Epithelial cell of prostate (primary cell): Measurements from ENCODE around the gene TMCC2.
"Not testable (repeated sequence)": the region's sequence is repeated elsewhere in the genome, so short reads cannot be mapped to it uniquely, and the experiment has no call there.

ENCODE experiments used
- DNase-seq: peaks from one replicate; pipeline ENCODE4 v3.0.0-alpha.2; 2011; ENCODE audit warnings: low read depth, low spot score
- H3K27ac ChIP-seq: fragments of 450-650 bp; 2 replicates; pipeline ENCODE4 v1.5.1; 2017; ENCODE audit warnings: mild to moderate bottlenecking

The TMCC2 gene

DNA sequence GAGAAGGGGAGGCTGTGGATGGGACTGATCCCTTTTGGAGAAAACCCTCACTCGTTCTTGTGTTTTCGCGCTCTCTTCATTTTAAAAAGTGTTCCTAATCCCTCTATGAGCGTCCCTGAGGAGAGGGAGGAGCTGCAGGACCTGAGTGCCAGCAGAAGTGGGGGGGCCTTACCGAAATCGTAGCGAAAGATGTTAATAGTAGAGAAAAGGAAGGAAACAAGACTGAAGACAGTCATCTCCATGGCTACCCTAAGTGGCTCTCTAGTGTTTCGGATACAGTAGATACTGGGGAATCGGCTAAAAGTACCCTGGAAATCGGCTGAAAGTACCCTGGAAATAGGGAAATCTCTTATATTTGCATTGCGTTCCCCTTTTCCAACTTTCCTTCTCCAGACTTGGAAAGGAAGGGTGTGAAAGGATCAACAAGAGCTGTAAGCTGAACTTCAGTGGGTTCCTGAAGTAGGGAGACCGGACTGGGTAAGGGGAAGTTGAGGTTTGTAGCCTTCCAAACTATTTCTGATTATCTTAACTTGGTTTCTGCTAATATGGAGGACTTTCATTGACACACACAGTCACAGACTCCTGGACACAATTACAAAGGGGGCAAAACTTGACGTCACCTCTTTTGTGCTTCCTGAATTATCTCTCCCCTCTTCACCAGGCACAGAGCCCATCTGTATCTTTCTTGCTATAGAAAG is 15.8 kb upstream of the TMCC2 start:
- DNase-seq: no peak
- peak overlapping the region; percentile 71 for H3K27ac ChIP-seq

DNA sequence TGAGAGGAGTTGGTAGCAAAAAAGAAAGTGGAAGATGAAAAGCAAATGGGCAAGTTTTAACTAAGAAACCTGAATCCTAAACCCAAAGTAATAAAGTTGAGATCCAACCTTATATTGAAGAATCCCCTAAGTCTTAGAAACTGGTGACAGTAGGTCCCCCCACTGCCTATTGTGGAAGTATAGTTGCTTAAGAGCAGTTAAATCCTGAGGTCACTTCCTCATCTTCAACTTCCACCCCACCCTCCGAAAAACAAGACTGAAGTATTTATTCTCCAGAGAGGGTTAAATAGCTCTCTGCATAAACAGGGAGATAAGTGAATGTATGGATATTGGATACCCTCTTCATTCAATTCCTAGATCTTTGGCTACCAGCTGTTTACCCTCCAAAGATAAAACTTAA is 13.0 kb upstream of the TMCC2 start:
- DNase-seq: no peak
- no peak overlapping the region for H3K27ac ChIP-seq

DNA sequence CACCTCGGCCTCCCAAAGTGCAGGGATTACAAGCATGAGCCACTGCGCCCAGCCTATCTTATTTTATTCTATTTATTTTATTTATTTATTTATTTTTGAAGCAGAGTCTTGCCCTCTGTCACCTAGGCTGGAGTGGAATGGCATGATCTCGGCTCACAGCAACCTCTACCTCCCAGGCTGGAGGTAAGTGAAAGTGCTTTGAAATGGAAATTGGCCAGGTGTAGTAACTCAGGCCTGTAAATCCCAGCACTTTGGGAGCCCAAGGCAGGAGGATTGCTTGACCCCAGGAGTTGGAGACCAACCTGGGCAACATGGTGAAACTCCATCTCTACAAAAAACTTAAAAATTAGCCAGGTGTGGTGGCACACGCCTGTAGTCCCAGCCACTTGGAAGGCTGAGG is 11.2 kb upstream of the TMCC2 start:
- DNase-seq: no peak
- no peak overlapping the region for H3K27ac ChIP-seq

DNA sequence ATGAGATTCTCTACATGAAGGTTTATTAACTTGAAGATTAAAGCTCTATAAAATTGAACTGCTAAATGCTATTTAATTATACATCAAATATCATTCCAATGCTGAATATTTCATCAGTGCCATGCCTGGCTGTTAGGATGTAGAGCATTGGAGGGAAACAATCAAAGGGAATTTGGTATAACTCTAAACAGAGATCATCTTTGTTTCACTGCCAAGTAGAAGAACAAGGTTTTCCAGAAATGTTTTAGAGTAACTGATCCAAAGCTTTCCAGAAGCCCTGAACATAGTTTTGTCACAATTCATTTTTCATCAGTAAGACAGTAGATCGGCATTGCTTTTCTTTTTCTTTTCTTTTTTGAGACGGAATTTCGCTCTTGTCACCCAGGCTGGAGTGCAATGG is 10.3 kb upstream of the TMCC2 start:
- no peak for DNase-seq
- H3K27ac ChIP-seq: no peak overlapping the region

DNA sequence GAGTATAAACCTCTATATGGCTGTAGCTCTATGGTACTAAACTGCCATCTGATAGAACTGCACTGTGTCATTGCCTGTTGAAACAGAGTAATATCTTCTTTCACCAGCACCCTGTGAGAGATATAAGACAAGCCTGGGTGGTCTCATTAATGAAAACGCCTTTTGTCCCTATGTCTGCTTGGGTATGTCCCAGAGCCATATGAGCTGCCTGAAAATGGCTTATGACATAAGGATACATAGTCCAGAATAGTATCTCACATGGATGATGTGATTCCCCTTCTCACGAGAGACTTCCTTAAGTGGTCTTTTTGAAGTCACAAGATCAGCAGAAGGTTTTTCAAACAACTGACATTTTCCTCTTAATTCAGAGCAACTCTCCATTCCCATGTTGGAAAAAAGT is 7.3 kb upstream of the TMCC2 start:
- H3K27ac ChIP-seq: no peak overlapping the region
- DNase-seq: no peak

DNA sequence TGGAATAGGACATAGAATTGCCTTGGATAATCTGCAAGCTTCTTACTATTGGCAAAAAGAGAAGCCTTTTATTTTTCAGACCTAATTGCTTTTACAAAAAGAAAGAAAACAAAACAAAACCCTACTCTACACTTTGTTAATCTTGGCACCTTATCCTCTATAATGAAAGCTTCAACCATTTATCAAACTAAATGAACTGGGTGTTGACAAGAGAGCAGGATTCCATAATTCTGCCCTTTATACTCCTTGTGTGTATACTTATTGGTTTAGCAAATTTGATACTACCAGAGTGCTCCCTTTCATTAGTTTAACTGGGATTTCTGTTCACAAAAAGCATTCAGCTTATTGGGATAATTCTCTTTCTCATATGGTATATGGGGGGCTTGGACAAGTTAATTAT is 3.0 kb upstream of the TMCC2 start:
- DNase-seq: no peak
- no peak overlapping the region for H3K27ac ChIP-seq

DNA sequence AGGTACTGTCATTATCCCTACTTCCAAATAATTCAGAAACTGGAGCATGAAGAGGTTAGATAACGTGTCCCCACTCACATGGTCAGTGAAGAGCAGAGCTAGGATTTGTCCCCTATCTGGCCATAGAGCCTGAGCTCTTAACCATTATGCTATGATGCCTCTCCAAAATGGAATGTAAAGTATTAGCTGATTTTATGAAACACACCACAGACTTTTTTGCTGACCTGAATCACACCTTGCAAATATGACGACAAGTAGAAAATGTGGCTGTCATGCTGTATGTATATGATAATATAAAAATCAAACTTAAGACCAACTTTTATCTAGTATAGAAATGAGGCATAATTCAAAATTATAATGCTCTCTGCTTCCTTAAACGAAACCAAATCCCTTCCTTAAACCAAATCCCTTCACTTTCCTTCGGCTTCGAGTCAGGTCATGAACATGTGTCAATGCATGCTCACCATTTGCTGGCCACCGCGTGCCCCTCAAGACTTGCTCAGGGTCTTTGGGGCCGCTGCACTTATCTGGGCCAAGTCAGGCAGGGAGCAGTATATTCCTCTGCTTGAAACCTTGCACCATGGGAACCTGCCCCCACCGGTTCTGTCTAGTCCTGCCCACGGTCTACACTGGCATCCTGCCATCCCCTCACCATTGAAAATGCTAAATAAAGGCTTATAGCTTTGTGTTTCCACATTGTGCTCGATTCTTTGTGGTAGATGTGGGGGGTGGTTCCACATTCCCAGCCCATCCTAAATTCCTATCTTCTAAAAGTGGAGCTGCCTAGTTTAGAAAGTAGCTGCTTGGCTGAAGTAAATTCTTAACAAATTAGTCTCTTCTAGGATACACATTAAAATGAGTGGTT is 1.6 kb upstream of the TMCC2 start:
- peak overlapping the region; percentile 51 for H3K27ac ChIP-seq
- peak; percentile 20 for DNase-seq

DNA sequence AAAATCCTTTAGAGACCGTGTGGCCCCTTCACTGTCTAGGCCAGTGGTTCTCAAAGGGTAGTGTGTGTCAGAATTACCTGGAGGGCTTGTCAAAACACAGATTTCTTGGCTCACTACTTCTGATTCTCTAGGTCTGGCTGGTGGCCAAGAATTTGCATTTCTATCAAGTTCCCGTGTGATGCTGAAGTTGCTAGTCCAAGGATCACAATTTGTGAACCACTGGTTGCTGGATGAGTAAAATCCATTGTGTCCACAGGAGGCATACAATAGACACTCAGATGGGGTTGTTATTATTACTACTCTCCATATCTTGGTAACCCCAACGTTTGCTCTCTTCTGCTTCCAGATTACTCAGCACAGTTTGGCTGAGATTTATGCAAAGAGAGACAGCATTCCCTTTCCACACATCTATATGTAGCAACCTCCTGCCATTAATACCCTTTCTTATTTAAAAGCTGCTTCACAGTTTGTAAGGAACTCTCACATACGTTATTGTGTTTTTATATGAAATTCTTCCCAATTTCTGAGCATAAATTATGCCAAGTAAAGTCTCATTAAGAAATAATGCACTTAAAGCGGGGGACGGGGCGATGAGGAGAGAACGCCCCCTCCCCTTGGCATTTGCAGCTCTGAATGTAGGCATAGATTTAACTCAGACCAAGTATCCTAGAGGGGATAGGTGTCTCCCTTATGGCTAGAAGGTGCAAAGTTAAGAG is 720 bp upstream of the TMCC2 start:
- H3K27ac ChIP-seq: peak overlapping the region; percentile 51
- peak; percentile 76 for DNase-seq

DNA sequence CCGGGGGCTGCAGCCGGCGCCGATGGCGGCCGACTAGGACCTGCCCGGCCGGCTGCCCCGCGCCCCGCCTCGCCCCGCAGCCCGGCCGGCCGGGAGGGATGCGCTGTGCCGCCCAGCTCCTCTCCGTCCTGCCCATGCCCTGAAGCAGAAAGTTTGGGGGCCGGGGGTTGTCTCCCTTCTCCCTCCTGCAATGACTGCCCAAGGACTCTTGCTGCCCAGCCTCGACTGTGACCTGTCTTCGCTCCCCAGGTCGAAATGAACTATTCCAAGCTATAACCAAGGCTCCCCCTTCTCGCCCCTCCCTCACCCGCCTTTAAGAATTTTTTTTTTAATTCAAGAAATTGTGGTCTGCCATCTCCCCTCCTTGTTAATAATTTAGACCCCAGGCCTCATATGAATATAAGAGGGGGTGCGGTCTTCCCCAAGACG is 361 bp downstream of the TMCC2 start:
- DNase-seq: no peak
- H3K27ac ChIP-seq: no peak overlapping the region

DNA sequence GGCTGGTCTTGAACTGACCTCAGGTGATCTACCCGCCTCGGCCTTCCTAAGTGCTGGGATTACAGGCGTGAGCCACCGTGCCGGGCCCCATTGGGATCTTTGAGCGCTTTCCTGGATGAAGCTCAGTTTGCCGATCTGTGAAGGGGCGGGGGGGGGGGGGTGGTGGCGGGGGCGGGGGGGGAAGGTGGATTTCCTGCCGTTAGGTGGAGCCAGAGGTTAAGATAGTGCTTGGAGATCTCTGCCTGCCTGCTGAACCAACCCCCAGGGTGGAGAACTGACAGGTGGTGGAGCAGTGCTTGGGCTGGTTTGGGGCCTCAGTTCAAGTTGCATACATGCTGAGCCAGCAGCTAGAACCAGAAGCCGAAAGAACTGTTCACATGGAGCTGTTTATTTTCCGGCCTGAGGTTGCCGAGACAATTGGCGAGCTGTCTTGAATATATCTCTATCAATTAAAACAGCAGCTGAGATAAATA is 1.7 kb downstream of the TMCC2 start:
- peak; percentile 27 for DNase-seq
- H3K27ac ChIP-seq: no peak overlapping the region

DNA sequence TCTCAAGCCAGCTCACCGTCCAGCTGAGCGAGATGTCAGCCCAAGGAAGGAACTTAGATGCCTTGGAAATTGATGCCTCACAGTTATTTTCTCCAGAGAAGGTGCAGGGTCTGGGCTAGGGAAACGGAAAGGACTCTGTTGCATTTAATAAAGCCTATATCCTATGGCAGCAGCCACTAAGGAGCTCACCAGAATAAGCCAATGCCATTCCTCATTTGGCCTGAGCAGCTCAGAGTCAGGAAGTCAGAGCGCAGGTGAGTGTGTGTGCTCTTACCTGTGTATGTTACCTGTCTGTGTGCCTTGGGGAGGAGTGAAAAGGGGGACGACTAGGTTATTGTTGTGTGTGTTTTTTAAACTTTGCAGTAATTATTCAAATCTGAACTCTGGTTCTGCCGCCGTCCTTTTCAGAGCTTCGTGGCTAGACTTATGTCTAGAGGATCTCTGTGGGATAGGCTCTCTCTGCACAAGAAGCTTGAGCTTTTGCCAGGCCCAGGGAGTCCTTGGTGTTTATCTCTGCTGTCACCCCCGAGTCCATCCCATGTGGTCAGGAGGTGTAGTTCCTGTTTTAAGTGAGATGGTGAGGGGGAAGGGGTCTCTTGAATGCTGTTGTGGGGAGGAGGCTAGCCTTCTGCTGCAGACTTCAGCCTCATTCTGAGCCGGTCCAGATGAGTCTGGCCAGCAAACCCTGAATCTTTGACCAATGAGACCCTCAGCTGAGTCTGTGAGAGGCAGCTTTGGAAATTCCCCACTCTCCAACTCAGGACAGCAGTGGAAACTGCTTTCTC is 2.4 kb downstream of the TMCC2 start:
- DNase-seq: no peak
- no peak overlapping the region for H3K27ac ChIP-seq

DNA sequence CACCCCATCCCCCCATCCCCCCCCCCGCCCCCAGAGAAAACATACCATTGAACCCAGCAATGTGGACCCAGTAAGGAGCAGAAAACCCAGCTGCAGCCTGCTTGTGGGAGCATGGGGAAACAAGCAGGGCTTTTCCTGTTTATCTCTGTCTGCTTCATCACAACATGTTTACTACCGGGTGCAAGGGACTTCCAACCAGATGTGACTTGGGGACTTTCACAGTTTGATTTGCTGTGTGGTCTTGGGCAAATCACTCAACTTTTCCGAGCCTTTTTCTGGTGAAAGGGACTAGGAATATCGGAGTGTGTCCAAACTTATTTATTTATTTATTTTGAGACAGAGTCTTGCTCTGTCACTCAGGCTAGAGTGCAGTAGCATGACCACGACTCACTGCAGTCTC is 3.2 kb downstream of the TMCC2 start:
- no peak for DNase-seq

DNA sequence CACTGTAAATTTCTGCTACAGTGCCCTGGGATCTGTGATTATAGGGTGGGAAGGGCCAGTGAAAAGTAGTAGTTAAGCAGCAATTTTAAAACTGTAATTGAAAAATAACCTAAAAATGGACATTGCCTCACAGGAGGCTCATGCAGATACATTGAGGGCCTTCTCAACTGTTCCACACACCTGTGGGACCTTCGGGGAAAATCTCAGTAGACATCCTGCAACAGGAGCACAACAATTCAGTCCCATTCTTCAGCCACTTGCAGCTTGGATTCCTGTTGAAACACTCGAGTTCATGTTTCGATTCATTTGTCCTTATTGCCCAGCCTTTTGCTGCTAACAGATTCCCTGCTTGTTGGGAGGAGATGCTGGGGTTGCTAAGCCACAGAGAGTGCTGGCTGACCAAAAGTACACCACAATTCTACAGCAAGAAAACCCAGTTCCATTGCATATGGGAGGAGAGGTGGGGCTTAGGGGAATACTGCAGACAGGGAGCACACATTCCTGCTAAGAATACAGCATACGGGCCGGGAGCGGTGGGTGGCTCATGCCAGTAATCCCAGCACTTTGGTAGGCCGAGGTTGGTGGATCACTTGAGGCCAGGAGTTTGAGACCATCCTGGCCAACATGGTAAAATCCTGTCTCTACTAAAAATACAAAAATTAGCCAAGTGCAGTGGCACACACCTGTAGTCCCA is 4.5 kb downstream of the TMCC2 start:
- DNase-seq: no peak
- no peak overlapping the region for H3K27ac ChIP-seq

More for the DNA sequence above, 3.2 kb downstream of the TMCC2 start:
- H3K27ac ChIP-seq: no peak overlapping the region

DNA sequence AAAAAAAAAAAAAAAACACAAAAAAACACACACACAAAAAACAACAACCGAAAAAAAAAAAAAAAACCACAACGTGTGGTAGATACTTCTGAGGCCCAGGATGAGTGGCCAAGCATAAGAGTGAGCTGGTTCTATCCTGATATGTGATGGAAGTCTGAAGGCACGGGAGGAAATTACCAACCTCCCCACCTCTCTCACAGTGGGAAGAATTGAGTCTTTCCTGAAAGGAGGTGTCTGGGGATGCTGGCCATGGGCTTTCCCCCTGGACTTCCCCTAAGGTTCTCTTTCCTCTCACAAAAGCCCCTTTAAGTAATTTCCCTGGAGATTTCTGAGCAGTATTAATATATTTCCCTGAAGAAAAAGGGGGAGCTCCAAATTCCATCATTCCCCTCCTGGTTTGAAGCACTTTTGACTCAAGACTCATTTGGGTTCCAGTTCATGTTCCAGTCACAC is 5.2 kb downstream of the TMCC2 start:
- DNase-seq: no peak
- H3K27ac ChIP-seq: no peak overlapping the region

DNA sequence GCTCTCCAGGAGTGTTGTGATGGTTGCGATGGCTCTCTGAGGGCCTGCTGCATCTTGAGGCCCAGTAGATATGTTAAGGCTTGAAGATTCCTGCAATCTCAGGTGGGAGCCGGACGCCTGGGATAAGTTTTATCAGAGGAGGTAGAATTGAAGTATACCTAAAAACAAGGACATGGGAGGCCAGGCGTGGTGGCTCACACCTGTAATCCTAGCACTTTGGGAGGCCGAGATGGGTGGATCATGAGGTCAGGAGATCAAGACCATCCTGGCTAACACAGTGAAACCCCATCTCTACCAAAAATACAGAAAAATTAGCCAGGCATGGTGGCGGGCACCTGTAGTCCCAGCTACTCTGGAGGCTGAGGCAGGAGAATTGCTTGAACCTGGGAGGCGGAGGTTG is 6.2 kb downstream of the TMCC2 start:
- H3K27ac ChIP-seq, DNase-seq: not testable (repeated sequence)

DNA sequence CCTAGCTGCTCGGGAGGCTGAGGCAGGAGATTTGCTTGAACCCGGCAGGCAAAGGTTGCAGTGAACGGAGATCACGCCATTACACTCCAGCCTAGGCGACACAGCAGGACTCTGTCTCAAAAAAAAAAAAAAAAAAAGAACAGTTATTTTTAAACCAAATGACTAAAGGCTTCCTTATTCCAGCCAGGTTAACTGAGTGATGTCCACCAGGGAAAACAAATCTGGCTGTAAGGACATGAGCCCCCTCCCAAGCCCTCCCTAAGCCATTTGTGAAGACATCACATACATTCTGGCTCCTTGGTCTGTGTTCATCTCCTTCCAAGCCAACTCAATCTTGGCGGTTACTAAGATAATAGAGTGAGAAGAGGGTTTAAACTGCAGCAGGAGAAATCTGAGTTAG is 8.2 kb downstream of the TMCC2 start:
- H3K27ac ChIP-seq: no peak overlapping the region
- no peak for DNase-seq

DNA sequence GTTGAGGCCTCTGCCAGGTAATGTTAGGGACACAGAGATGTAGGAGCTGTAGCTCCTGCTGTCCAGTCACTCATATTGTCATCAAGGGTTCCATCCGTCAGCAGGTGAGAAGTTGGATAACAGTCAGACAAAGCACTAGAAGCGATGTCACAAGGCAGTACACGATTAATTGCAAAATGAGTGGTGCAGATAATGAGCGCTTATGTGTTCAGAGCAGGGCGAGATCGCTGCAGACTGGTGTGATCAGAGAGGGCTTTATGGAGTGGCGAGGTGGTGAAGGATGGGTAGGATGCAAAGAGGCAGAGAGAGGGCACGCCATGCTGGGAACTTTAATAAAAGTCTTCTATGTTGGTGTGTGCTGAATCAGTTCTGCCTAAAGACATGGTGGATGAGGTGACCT is 8.8 kb downstream of the TMCC2 start:
- H3K27ac ChIP-seq: no peak overlapping the region
- no peak for DNase-seq

DNA sequence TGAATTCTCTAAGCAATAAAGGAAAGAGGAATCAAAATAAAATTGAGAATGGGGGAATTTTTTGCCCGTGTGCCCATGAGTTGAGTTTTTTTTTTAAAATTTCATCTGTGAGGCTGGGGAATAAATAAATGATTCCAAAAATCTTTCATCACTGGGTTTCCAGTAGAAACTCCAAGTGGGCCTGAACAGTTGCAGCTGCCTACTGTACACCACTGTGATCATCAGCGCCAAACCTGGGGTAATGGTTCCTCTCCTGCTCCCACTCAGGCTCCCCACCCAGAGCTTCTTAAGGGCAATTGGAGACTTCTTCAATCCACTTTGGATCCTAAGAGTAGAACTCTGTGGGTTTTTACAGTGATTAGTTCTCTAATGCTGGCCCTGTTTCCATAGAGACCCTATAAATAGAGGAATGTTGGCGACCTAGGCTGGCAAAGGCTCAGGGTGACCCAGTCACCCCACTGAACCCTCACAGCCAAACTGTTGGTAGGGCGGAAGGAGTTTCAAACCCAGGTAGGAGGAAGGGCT is 9.3 kb downstream of the TMCC2 start:
- DNase-seq: no peak
- H3K27ac ChIP-seq: no peak overlapping the region
